Activated CD4-positive, alpha-beta T cell treated with anti-CD3 and anti-CD28 coated beads, Interleukin-2, amount 50 U/mL, for 48 hours (primary cell): ENCODE data around the gene TRIM41.
"Not testable (repeated sequence)": the region's sequence is repeated elsewhere in the genome, so short reads cannot be mapped to it uniquely, and the experiment has no call there.

Experiments
- DNase-seq, 2 experiments: peaks; one replicate each; pipeline ENCODE4 v3.0.0-alpha.2; 2020

Gene TRIM41

GRCh38 chr5:181259283-181259682 lies 36.2 kb downstream of the TRIM41 start:
- no peak for DNase-seq

- DNase-seq, result no peak
These were observed 37.1 kb downstream of the TRIM41 start for GRCh38 chr5:181259974-181260719.

GRCh38 chr5:181260720-181261319 lies 37.7 kb downstream of the TRIM41 start, which contains the start of gene TRIM52:
Gene TRIM52, minus strand, starts transcription at chr5:181261143. Its CDS starts 330 bp downstream, at chr5:181260813.
- DNase-seq, result peak; percentile 88 to 90

- peak; percentile 72 to 80 for DNase-seq
These were observed 38.4 kb downstream of the TRIM41 start for GRCh38 chr5:181261320-181262049.

- no peak for DNase-seq
These were observed 40.6 kb downstream of the TRIM41 start for GRCh38 chr5:181263633-181264032.

- no peak for DNase-seq
These were observed 42.1 kb downstream of the TRIM41 start for GRCh38 chr5:181265092-181265671.

GRCh38 chr5:181267291-181267904 lies 44.3 kb downstream of the TRIM41 start:
- DNase-seq, result not testable (repeated sequence)

- not testable (repeated sequence) for DNase-seq
These were observed 44.8 kb downstream of the TRIM41 start for GRCh38 chr5:181267907-181268306.

- no peak for DNase-seq
These were observed 48.0 kb downstream of the TRIM41 start for GRCh38 chr5:181271081-181271480.

- not testable (repeated sequence) for DNase-seq
These were observed 50.3 kb downstream of the TRIM41 start for GRCh38 chr5:181273433-181273744.

- no peak for DNase-seq
These were observed 57.2 kb downstream of the TRIM41 start for GRCh38 chr5:181280251-181280762.

GRCh38 chr5:181281077-181281983 lies 58.2 kb downstream of the TRIM41 start:
- DNase-seq, result no peak

GRCh38 chr5:181281984-181282316 lies 58.9 kb downstream of the TRIM41 start:
- DNase-seq, result no peak

- not testable (repeated sequence) for DNase-seq
These were observed 59.3 kb downstream of the TRIM41 start for GRCh38 chr5:181282415-181282814.

GRCh38 chr5:181282874-181283273 lies 59.8 kb downstream of the TRIM41 start:
- DNase-seq, result no peak

GRCh38 chr5:181283347-181283746 lies 60.3 kb downstream of the TRIM41 start:
- DNase-seq, result no peak

GRCh38 chr5:181283841-181284755 lies 61.0 kb downstream of the TRIM41 start:
- not testable (repeated sequence) for DNase-seq
